GM12872 (cell line): ENCODE data around the gene KIAA1586.

Source experiments
- CTCF ChIP-seq: IDR thresholded peaks from 3 replicates; pipeline ENCODE4 v1.5.1; 2011; ENCODE audit warnings: low read depth, mild to moderate bottlenecking, low read length, moderate library complexity; ENCODE audit not compliant: insufficient read depth

The KIAA1586 gene

DNA sequence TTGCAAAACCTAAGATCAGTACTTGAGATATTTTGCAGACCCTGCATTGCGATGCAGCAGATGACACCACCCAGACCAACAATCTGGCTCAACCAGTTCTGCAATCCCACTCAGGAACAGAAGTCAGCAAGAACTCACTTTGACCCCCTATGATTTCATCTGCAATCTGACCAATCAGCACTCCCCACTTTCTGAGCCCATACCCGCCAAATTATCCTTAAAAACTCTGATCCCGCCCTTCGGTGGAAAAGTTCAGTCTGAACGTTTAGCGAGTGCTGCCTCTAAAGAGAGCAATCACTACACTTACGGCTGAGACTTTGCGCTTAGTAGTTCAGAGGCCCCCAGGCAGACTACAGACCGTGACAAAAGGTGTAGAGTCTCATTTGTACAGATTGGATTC lies 17.3 kb upstream of the KIAA1586 start:
- TF ChIP-seq CTCF, result no peak

GRCh38 chr6:57033228-57033627 lies 13.3 kb upstream of the KIAA1586 start:
- TF ChIP-seq CTCF, result no peak

GRCh38 chr6:57035549-57035948 lies 10.9 kb upstream of the KIAA1586 start:
- TF ChIP-seq CTCF, result no peak

DNA sequence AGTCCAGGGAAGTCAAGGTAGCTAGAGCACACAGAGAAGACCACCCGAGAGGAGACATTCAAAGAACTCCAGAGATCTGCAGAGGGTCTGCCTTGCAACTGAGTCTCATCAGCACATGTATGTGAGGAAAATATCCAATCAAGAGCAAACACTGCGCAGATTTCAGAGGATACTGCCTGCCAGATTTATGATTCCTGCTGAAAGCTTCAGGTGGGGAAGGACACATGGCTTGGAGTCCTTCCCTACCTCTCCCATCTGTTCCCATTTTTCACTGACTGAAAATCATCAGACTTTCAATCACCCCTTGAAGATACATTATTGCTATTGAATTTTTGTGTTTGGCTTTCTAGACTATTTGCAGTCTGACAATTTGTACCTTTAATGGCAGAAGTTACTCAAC lies 7.6 kb upstream of the KIAA1586 start:
- no peak for TF ChIP-seq CTCF

DNA sequence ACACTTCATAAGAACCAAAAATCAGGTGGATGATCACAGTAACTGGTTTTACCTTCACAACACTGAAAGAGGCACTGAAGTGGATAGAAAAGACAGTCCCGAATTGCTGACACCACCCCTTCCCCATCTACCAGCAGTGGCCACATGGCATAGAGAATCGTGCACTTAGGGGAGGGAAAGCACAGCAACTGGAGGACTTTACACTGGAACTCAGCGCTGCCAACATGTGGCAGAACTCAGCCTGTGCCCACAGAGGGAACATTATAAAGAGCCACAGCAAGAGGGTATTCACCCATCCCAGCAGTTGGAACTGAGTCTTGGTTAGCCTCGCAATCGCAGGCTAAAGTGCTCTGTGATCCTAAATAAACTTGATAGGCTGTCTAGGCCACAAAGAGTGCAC lies 6.5 kb upstream of the KIAA1586 start:
- TF ChIP-seq CTCF, result peak; percentile 27; the same call in 2 of the 3 replicates

DNA sequence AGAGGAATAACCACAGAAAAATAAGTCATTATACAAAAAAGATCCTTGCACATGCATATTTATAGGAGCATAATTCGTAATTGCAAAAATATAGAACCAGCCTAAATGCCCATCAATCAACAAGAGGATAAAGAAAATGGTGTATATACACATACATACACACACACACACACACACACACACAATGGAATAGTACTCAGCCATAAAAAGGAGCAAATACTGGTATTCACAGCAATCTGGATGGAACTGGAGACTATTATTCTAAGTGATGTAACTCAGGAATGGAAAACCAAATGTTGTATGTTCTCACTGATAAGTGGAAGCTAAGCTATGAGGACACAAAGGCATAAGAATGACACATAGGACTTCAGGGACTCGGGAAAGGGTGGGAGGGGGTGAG lies 1.9 kb upstream of the KIAA1586 start:
- TF ChIP-seq CTCF, result no peak

- TF ChIP-seq CTCF, result no peak
Observed at GRCh38 chr6:57048577-57048976, 2.1 kb downstream of the KIAA1586 start.

- TF ChIP-seq CTCF, result no peak
Observed at GRCh38 chr6:57063847-57064246, 17.4 kb downstream of the KIAA1586 start.
